Spleen (tissue), 7 donors: ENCODE results near the gene SDCBP2.

Experiments used
- CTCF ChIP-seq, 11 experiments: fragments of 200-600 bp in 7 of 11; fragments of 450-650 bp in 4 of 11; sonication (generic) in 4 of 11; IDR thresholded peaks in 8 of 11; conservative IDR thresholded peaks in 3 of 11; 1 replicate in 7 of 11; 2 replicates in 4 of 11; pipeline versions ENCODE4 v1.4.0 to v1.8.0; 2016 to 2021; ENCODE audit warnings: antibody characterized with exemption in 11 of 11, inconsistent platforms in 4 of 11, mild to moderate bottlenecking in 1 of 11
- POLR2AphosphoS5 ChIP-seq, 3 donors: sonication (generic); formaldehyde crosslinking; IDR thresholded peaks; one replicate each; pipeline ENCODE4 v1.5.1; 2017; ENCODE audit warnings: antibody characterized with exemption in 3 of 3
- donor health status: DM: no; HTN: no; CAD: no; lungs with moderate emphysema.
- donor health status: DM: no; HTN: no; CAD: no.
- donor health status: DM: no; HTN: no; CAD: no.

GRCh38 chr20:1345756-1346093 lies 16.8 kb upstream of the SDCBP2 start:
- TF ChIP-seq CTCF (IDR thresholded peaks at IDR 0.05 in 8 of 11, conservative IDR thresholded peaks at IDR 0.05 in 3 of 11) (no peak), POLR2AphosphoS5 (IDR thresholded peaks at IDR 0.05) (no peak)
